IMR-90 (cell line): ENCODE data around the gene FRMD5. TPM values are rescaled to one million over a fixed set of nuclear protein-coding genes. Genes with fewer than 3 reads are reported as not detected.

Source experiments
- ATAC-seq: fragments of 200-7000 bp; cut with Tn5 transposase; 2 replicates; pipeline ENCODE4 v1.9.1; 2020; ENCODE audit warnings: low read depth, mild to moderate bottlenecking, moderate library complexity
- BruUV-seq: library from RNA; stranded (reverse); fragments of 400-500 nt; replicated peaks from 2 replicates; lab custom pipeline; 2021; lab: Mats Ljungman, UMichigan
- CTCF ChIA-PET: fragments of 300-600 bp; formaldehyde crosslinking; extraction: SDS; loops from one replicate; lab custom pipeline; 2021; ENCODE audit warnings: antibody characterized with exemption; lab: Yijun Ruan, JAX
- POLR2A ChIA-PET: fragments of 300-600 bp; sonication (Branson Sonifier 250); formaldehyde crosslinking; loops from one replicate; lab custom pipeline; 2022; ENCODE audit warnings: antibody characterized with exemption; ENCODE audit not compliant: unreplicated experiment; lab: Charles Lee
- DNase-seq: peaks from one replicate; pipeline ENCODE4 v3.0.0; 2013
- H2AFZ ChIP-seq: replicated peaks from 2 replicates; pipeline ENCODE3; 2013; ENCODE audit warnings: low read length, mild to moderate bottlenecking; ENCODE audit not compliant: poor library complexity
- H2AK5ac ChIP-seq: 2 replicates; pipeline ENCODE4 v1.6.1; 2013; ENCODE audit warnings: low read depth, low read length, inconsistent platforms
- H2AK9ac ChIP-seq: replicated peaks from 2 replicates; pipeline ENCODE3; 2013; ENCODE audit warnings: mild to moderate bottlenecking, low read depth, low read length, moderate library complexity; ENCODE audit not compliant: poor library complexity
- H2BK120ac ChIP-seq: 2 replicates; pipeline ENCODE4 v1.6.1; 2013; ENCODE audit warnings: low read depth, low read length, inconsistent platforms
- H2BK15ac ChIP-seq: 3 replicates; pipeline ENCODE4 v1.6.1; 2013; ENCODE audit warnings: low read depth, low read length, inconsistent platforms
- H2BK20ac ChIP-seq: 2 replicates; pipeline ENCODE4 v1.6.1; 2013; ENCODE audit warnings: low read depth, mild to moderate bottlenecking, inconsistent platforms, low read length, moderate library complexity
- H2BK5ac ChIP-seq: 2 replicates; pipeline ENCODE4 v1.6.1; 2013; ENCODE audit warnings: mild to moderate bottlenecking, low read depth, low read length, inconsistent platforms; ENCODE audit not compliant: poor library complexity, severe bottlenecking
- H3K14ac ChIP-seq: replicated peaks from 2 replicates; pipeline ENCODE4 v1.6.1; 2013; ENCODE audit warnings: low read depth, low read length, inconsistent platforms
- H3K18ac ChIP-seq: 2 replicates; pipeline ENCODE4 v1.6.1; 2013; ENCODE audit warnings: low read depth, low read length, control low read depth
- H3K23ac ChIP-seq: 2 replicates; pipeline ENCODE4 v1.6.1; 2013; ENCODE audit warnings: low read depth, low read length, inconsistent platforms
- H3K27ac ChIP-seq: 2 replicates; pipeline ENCODE4 v1.5.1; 2013; ENCODE audit warnings: mild to moderate bottlenecking, control low read depth, low read length; ENCODE audit not compliant: insufficient read depth
- H3K27me3 ChIP-seq: 2 replicates; pipeline ENCODE4 v1.6.1; 2013; ENCODE audit warnings: low read length; ENCODE audit not compliant: control insufficient read depth, insufficient read depth
- H3K36me3 ChIP-seq: 2 replicates; pipeline ENCODE4 v1.6.1; 2013; ENCODE audit warnings: low read length, mixed read lengths; ENCODE audit not compliant: control insufficient read depth, insufficient read depth
- H3K4ac ChIP-seq: 2 replicates; pipeline ENCODE4 v1.6.1; 2013; ENCODE audit warnings: low read depth, low read length, inconsistent platforms
- H3K4me1 ChIP-seq: 2 replicates; pipeline ENCODE4 v1.6.1; 2013; ENCODE audit warnings: low read length, mixed read lengths; ENCODE audit not compliant: control insufficient read depth, insufficient read depth
- H3K4me2 ChIP-seq: 2 replicates; pipeline ENCODE4 v1.6.1; 2013; ENCODE audit warnings: low read depth, mild to moderate bottlenecking, control low read depth, low read length, moderate library complexity
- H3K4me3 ChIP-seq: 2 replicates; pipeline ENCODE4 v1.5.1; 2013; ENCODE audit warnings: low read depth, mild to moderate bottlenecking, control low read depth, low read length, moderate library complexity; ENCODE audit not compliant: insufficient read depth
- H3K56ac ChIP-seq: 2 replicates; pipeline ENCODE4 v1.6.1; 2013; ENCODE audit warnings: low read length, inconsistent platforms; ENCODE audit not compliant: insufficient read depth; ENCODE audit errors: extremely low read depth
- H3K79me1 ChIP-seq, 2 experiments: 2 replicates each; pipeline ENCODE4 v1.6.1; 2013; ENCODE audit warnings: low read length in 2 of 2, inconsistent platforms in 1 of 2, low read depth in 1 of 2
- H3K9ac ChIP-seq: 2 replicates; pipeline ENCODE4 v1.6.1; 2013; ENCODE audit warnings: low read depth, low read length, control low read depth
- H3K9me1 ChIP-seq: 2 replicates; pipeline ENCODE4 v1.6.1; 2013; ENCODE audit warnings: low read length, inconsistent platforms; ENCODE audit not compliant: insufficient read depth
- H3K9me3 ChIP-seq: 2 replicates; pipeline ENCODE4 v1.6.1; 2013; ENCODE audit warnings: low read length; ENCODE audit not compliant: control insufficient read depth, insufficient read depth
- H4K20me1 ChIP-seq: 2 replicates; pipeline ENCODE4 v1.6.1; 2013; ENCODE audit warnings: low read length, inconsistent platforms; ENCODE audit not compliant: insufficient read depth
- H4K5ac ChIP-seq: 2 replicates; pipeline ENCODE4 v1.6.1; 2013; ENCODE audit warnings: mild to moderate bottlenecking, low read depth, low read length, control low read depth
- H4K8ac ChIP-seq, 2 experiments: 2 replicates each; pipeline ENCODE4 v1.6.1; 2013; ENCODE audit warnings: low read depth in 2 of 2, low read length in 2 of 2, control low read depth in 1 of 2, inconsistent platforms in 1 of 2
- H4K91ac ChIP-seq: 2 replicates; pipeline ENCODE4 v1.6.1; 2013; ENCODE audit warnings: low read depth, low read length, inconsistent platforms; ENCODE audit not compliant: insufficient read depth
- FOS ChIP-seq: fragments of 150-350 bp; IDR thresholded peaks from 2 replicates; pipeline ENCODE4 v1.6.1; 2016; ENCODE audit warnings: low read depth, low read length
- MAFK ChIP-seq: IDR thresholded peaks from 2 replicates; pipeline ENCODE4 v1.6.1; 2012; ENCODE audit warnings: low read depth, low read length, improper control_type of control experiment
- WGBS, 2 experiments: methylation state at CpG; one replicate each; pipeline versions ENCODE4 v1.1.5 to v1.1.7; 2013; ENCODE audit warnings: missing lambda C conversion rate in 2 of 2; ENCODE audit not compliant: insufficient read length in 1 of 2; ENCODE audit errors: extremely low coverage in 2 of 2; 5-methylcytosine and 5-hydroxymethylcytosine counted together
- dilution Hi-C: fragments of 300-500 bp; cut with HindIII; formaldehyde crosslinking; loops from one replicate; pipeline ENCODE4 v1.14.3; 2018; ENCODE audit warnings: low sequenced_read_pairs; ENCODE audit not compliant: unreplicated experiment
- in situ Hi-C: fragments of 300-500 bp; cut with MboI; formaldehyde crosslinking; loops from 3 replicates; pipeline ENCODE4 v1.14.3; 2019; ENCODE audit warnings: low sequenced_read_pairs, inconsistent platforms, mixed read lengths
- intact Hi-C: fragments of 100-400 bp; cut with micrococcal nuclease; formaldehyde crosslinking; loops from 2 replicates; pipeline ENCODE4 v1.10.0; 2022
- polyA plus RNA-seq, 3 experiments: library from polyadenylated mRNA; depleted of rRNA; stranded (reverse); fragments of >200 nt; gene quantifications; 2 replicates each; pipeline ENCODE4 v1.2.3, GENCODE V29; 2012; ENCODE audit warnings: low replicate concordance in 1 of 3
- total RNA-seq: library from RNA; depleted of rRNA; stranded (reverse); fragments of >200 nt; gene quantifications from 2 replicates; pipeline ENCODE4 v1.2.3, GENCODE V29; 2012
- TF ChIP-seq, protein P1 (sequence below): fragments of 150-350 bp; IDR thresholded peaks from 2 replicates; pipeline ENCODE4 v1.6.1; 2016; ENCODE audit warnings: low read depth, mild to moderate bottlenecking, low read length, moderate library complexity, borderline replicate concordance
- TF ChIP-seq, protein P2 (sequence below): conservative IDR thresholded peaks from 2 replicates; pipeline ENCODE4 v1.5.1; 2012; ENCODE audit warnings: mild to moderate bottlenecking, low read depth, low read length, improper control_type of control experiment

FRMD5 gene
- total and polyA plus RNA-seq, 2 of the 4 experiments (the other 2 are of a cell fraction): 4.1 to 5.4 TPM

DNA sequence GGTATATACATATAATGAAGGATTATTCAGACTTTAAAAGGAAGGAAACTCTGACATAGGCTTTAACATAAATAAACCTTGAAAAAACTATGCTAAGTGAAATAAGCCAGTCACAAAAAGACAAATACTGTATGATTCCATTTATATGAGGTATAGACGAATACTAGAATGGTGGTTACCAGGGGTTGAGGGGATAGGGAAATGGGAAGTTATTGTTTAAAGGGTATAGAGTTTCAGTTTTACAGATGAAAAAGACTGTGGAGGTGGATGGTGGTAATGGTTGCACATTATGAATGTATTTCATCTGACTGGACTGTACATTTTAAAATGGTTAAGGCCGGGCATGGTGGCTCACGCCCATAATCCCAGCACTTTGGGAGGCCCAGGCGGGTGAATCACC is 41.7 kb downstream of the FRMD5 start:
- Histone ChIP-seq H3K14ac (no peak overlapping the region), H4K8ac (no peak overlapping the region; a peak in 1 of 4 replicates), H4K20me1 (no peaks in the 10 kb centered on the region), H3K27ac (no peak overlapping the region), H2BK20ac (no peak overlapping the region), H4K5ac (no peak overlapping the region), H3K4me3 (no peak overlapping the region), H3K36me3 (no peaks in the 10 kb centered on the region), H2BK15ac (no peak overlapping the region), H3K27me3 (no peaks in the 10 kb centered on the region), H3K56ac (no peak overlapping the region), H3K4me2 (no peak overlapping the region), H3K9me1 (no peaks in the 10 kb centered on the region), H2BK120ac (no peak overlapping the region), H4K91ac (no peak overlapping the region), H3K4me1 (no peaks in the 10 kb centered on the region; the same call in 1 of the 2 replicates), H3K9ac (no peak overlapping the region), H2AK9ac (no peak overlapping the region), H2AK5ac (no peak overlapping the region), H3K79me1 (peaks cover 0 to 8% of the 10 kb centered on the region in 2 experiments; a peak in 2 of 4 replicates), H2AFZ (no peak overlapping the region), H3K18ac (no peak overlapping the region), H3K4ac (no peak overlapping the region), H3K23ac (no peak overlapping the region), H3K9me3 (no peaks in the 10 kb centered on the region), H2BK5ac (peak overlapping the region; percentile 10)
- ChIA-PET CTCF (no interaction called here), POLR2A (no interaction called here)
- TF ChIP-seq MAFK: peak; percentile 46
- TF ChIP-seq, protein P1, sequence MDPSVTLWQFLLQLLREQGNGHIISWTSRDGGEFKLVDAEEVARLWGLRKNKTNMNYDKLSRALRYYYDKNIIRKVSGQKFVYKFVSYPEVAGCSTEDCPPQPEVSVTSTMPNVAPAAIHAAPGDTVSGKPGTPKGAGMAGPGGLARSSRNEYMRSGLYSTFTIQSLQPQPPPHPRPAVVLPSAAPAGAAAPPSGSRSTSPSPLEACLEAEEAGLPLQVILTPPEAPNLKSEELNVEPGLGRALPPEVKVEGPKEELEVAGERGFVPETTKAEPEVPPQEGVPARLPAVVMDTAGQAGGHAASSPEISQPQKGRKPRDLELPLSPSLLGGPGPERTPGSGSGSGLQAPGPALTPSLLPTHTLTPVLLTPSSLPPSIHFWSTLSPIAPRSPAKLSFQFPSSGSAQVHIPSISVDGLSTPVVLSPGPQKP: no peak
- TF ChIP-seq, protein P2, sequence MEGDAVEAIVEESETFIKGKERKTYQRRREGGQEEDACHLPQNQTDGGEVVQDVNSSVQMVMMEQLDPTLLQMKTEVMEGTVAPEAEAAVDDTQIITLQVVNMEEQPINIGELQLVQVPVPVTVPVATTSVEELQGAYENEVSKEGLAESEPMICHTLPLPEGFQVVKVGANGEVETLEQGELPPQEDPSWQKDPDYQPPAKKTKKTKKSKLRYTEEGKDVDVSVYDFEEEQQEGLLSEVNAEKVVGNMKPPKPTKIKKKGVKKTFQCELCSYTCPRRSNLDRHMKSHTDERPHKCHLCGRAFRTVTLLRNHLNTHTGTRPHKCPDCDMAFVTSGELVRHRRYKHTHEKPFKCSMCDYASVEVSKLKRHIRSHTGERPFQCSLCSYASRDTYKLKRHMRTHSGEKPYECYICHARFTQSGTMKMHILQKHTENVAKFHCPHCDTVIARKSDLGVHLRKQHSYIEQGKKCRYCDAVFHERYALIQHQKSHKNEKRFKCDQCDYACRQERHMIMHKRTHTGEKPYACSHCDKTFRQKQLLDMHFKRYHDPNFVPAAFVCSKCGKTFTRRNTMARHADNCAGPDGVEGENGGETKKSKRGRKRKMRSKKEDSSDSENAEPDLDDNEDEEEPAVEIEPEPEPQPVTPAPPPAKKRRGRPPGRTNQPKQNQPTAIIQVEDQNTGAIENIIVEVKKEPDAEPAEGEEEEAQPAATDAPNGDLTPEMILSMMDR: no peak
- no peak for TF ChIP-seq FOS
- ATAC-seq (peak; percentile 53; the same call in 1 of the 2 replicates), DNase-seq (peak; percentile 85)
- intact Hi-C loops (no loop called here), dilution Hi-C loops (no loop called here), in situ Hi-C loops (no loop called here)
- no CpG with 5 or more reads among the region's 4 CpGs for WGBS, 2 experiments
- no TSS peak for BruUV-seq
